Peyer's patch (tissue), 4 donors: Measurements from ENCODE around the gene MYO1D. TPM values are rescaled to one million over a fixed set of nuclear protein-coding genes. Genes with fewer than 3 reads are reported as not detected.
A peak's percentile ranks its signal among the peaks of the same experiment; 100 is the strongest.

Source experiments
- DNase-seq, 3 donors: peaks; one replicate each; pipeline ENCODE4 v3.0.0-alpha.2; 2017 to 2019
- H3K27ac ChIP-seq, 4 donors: fragments of 200-600 bp; sonication (generic); one replicate each; pipeline ENCODE4 v1.5.1; 2016 to 2019
- H3K27me3 ChIP-seq, 2 donors: fragments of 200-600 bp; sonication (generic); one replicate each; pipeline ENCODE4 v1.5.1; 2019
- H3K36me3 ChIP-seq, 3 donors: fragments of 200-600 bp; sonication (generic); one replicate each; pipeline ENCODE4 v1.5.1; 2016 to 2019
- H3K4me1 ChIP-seq, 4 donors: fragments of 200-600 bp; sonication (generic); one replicate each; pipeline ENCODE4 v1.5.1; 2016 to 2019
- H3K4me3 ChIP-seq, 4 donors: fragments of 200-600 bp; sonication (generic); 1 replicate in 3 of 4; 2 replicates in 1 of 4; pipeline ENCODE4 v1.5.1; 2016 to 2019; ENCODE audit warnings: mild to moderate bottlenecking in 1 of 4
- H3K9me3 ChIP-seq, 4 donors: fragments of 200-600 bp; sonication (generic); one replicate each; pipeline ENCODE4 v1.5.1; 2016 to 2019; ENCODE audit warnings: mild to moderate bottlenecking in 1 of 4
- CTCF ChIP-seq, 6 experiments: fragments of 450-650 bp in 4 of 6; fragments of 200-600 bp in 2 of 6; sonication (generic) in 1 of 6; IDR thresholded peaks; one replicate each; pipeline ENCODE4 v1.5.1; 2017 to 2019; ENCODE audit warnings: antibody characterized with exemption in 6 of 6, mild to moderate bottlenecking in 3 of 6, moderate library complexity in 1 of 6
- POLR2A ChIP-seq, 2 donors: fragments of 450-650 bp; IDR thresholded peaks; one replicate each; pipeline ENCODE4 v1.5.1; 2017; ENCODE audit warnings: antibody characterized with exemption in 2 of 2, mild to moderate bottlenecking in 2 of 2, moderate library complexity in 2 of 2
- total RNA-seq, 4 donors: library from RNA; depleted of rRNA; stranded (reverse); fragments of >200 nt; gene quantifications; one replicate each; pipeline ENCODE4 v1.1.0, GENCODE V29; 2016

MYO1D gene
- total RNA-seq, 4 donors from 2014 or later: 148 to 340 (median 328) TPM

GRCh38 chr17:32912218-32912897 is 35.4 kb upstream of the MYO1D start:
- H3K4me1 ChIP-seq: peaks cover 0 to 22% (median 6%) of the 10 kb centered on the region in 4 donors
- peak overlapping the region in 2 of 4 donors; percentile 5 to 20 for H3K4me3 ChIP-seq
- no peaks in the 10 kb centered on the region for H3K9me3 ChIP-seq
- peak overlapping the region in 3 of 4 donors; percentile 58 to 79 (median 64) for H3K27ac ChIP-seq
- no peaks in the 10 kb centered on the region for H3K27me3 ChIP-seq
- no peaks in the 10 kb centered on the region for H3K36me3 ChIP-seq
- peak; percentile 21 to 84 (median 79) for DNase-seq
- TF ChIP-seq POLR2A (IDR thresholded peaks at IDR 0.05) (no peak), CTCF (IDR thresholded peaks at IDR 0.05) (peak in 3 of 6 experiments; percentile 7 to 30 (median 26))

GRCh38 chr17:32910769-32911168 is 33.8 kb upstream of the MYO1D start:
- Histone ChIP-seq H3K36me3 (no peaks in the 10 kb centered on the region), H3K9me3 (no peaks in the 10 kb centered on the region), H3K27ac (peak overlapping the region in 3 of 4 donors; percentile 67 to 85 (median 79)), H3K4me3 (no peak overlapping the region), H3K4me1 (peaks cover 0 to 22% (median 6%) of the 10 kb centered on the region in 4 donors), H3K27me3 (no peaks in the 10 kb centered on the region)
- DNase-seq: peak in 2 of 3 donors; percentile 62 to 77
- TF ChIP-seq POLR2A (IDR thresholded peaks at IDR 0.05) (peak in 1 of 2 donors; percentile 12), CTCF (IDR thresholded peaks at IDR 0.05) (no peak)

- Histone ChIP-seq H3K4me1 (peaks cover 0 to 22% (median 6%) of the 10 kb centered on the region in 4 donors), H3K27ac (peak overlapping the region in 3 of 4 donors; percentile 67 to 85 (median 72)), H3K36me3 (no peaks in the 10 kb centered on the region), H3K27me3 (no peaks in the 10 kb centered on the region), H3K4me3 (no peak overlapping the region), H3K9me3 (no peaks in the 10 kb centered on the region)
- peak; percentile 62 to 94 (median 75) for DNase-seq
- TF ChIP-seq POLR2A (IDR thresholded peaks at IDR 0.05) (no peak), CTCF (IDR thresholded peaks at IDR 0.05) (peak; percentile 35 to 97 (median 84))
These were observed 33.0 kb upstream of the MYO1D start for GRCh38 chr17:32909787-32910369.

- H3K4me3 ChIP-seq: no peak overlapping the region
- peak in 2 of 3 donors; percentile 52 to 53 for DNase-seq
These were observed 30.7 kb upstream of the MYO1D start for GRCh38 chr17:32907583-32907982.

GRCh38 chr17:32904891-32905290 is 28.0 kb upstream of the MYO1D start:
- no peaks in the 10 kb centered on the region for H3K9me3 ChIP-seq
- no peak overlapping the region for H3K4me3 ChIP-seq
- no peak for TF ChIP-seq CTCF (IDR thresholded peaks at IDR 0.05)
- no peak for TF ChIP-seq POLR2A (IDR thresholded peaks at IDR 0.05)
- H3K27ac ChIP-seq: no peak overlapping the region
- H3K27me3 ChIP-seq: no peaks in the 10 kb centered on the region
- DNase-seq: no peak
- H3K4me1 ChIP-seq: no peaks in the 10 kb centered on the region
- H3K36me3 ChIP-seq: no peaks in the 10 kb centered on the region

More at GRCh38 chr17:32907583-32907982, 30.7 kb upstream of the MYO1D start:
- no peaks in the 10 kb centered on the region for H3K36me3 ChIP-seq
- TF ChIP-seq CTCF (IDR thresholded peaks at IDR 0.05) (no peak), POLR2A (IDR thresholded peaks at IDR 0.05) (no peak)
- H3K4me1 ChIP-seq: peaks cover 0 to 22% (median 6%) of the 10 kb centered on the region in 4 donors
- H3K27me3 ChIP-seq: no peaks in the 10 kb centered on the region
- no peak overlapping the region for H3K27ac ChIP-seq
- no peaks in the 10 kb centered on the region for H3K9me3 ChIP-seq
